K562 (cell line): Measurements from ENCODE around the gene CHAC1. TPM values are rescaled to one million over a fixed set of nuclear protein-coding genes. Genes with fewer than 3 reads are reported as not detected.

Experiments
- EHMT2 ChIP-seq: fragments of 450-650 bp; IDR thresholded peaks from 2 replicates; pipeline ENCODE4 v1.6.1; 2018; ENCODE audit warnings: antibody characterized with exemption
- ZNF232 ChIP-seq: sonication (generic); formaldehyde crosslinking; IDR thresholded peaks from 2 replicates; pipeline ENCODE4 v1.8.0; 2022; ENCODE audit warnings: mild to moderate bottlenecking, missing genetic modification reagents
- polyA plus RNA-seq, 8 experiments: library from polyadenylated mRNA; depleted of rRNA in 4 of 8; stranded (reverse) in 5 of 8; unstranded in 3 of 8; fragments of >200 nt; fragmentation: Nextera tagmentation in 2 of 8; fragmentation: Illumina TruSeq in 1 of 8; extraction: Ambion mirVana in 2 of 8; extraction: Trizol in 1 of 8; gene quantifications; 2 replicates each; pipeline versions ENCODE4 v1.2.1 to v1.2.3, GENCODE V29; 2011 to 2014; ENCODE audit warnings: inconsistent platforms in 1 of 8, missing spikeins in 1 of 8
- total RNA-seq, 7 experiments: library from RNA; depleted of rRNA in 6 of 7; stranded (reverse); fragments of >200 nt in 6 of 7; fragmentation: Illumina TruSeq in 2 of 7; extraction: Trizol in 2 of 7; gene quantifications; 2 replicates each; pipeline versions ENCODE4 v1.2.1 to v1.2.3, GENCODE V29; 2011 to 2021; ENCODE audit warnings: low replicate concordance in 1 of 7
- TF ChIP-seq, protein P1 (sequence below): fragments of 450-650 bp; IDR thresholded peaks from 2 replicates; pipeline ENCODE4 v1.6.1; 2016; ENCODE audit warnings: low read depth
- TF ChIP-seq, protein P2 (sequence below): fragments of 250-450 bp; sonication (Bioruptor Pico); IDR thresholded peaks from 2 replicates; pipeline ENCODE4 v1.5.0; 2022; ENCODE audit warnings: mild to moderate bottlenecking

Gene CHAC1
- total and polyA plus RNA-seq, 9 of the 15 experiments (the other 6 are each of a cell fraction or from before 2014, with no cell fraction given) = 0.47 to 39.0 (median 7.5) TPM

DNA sequence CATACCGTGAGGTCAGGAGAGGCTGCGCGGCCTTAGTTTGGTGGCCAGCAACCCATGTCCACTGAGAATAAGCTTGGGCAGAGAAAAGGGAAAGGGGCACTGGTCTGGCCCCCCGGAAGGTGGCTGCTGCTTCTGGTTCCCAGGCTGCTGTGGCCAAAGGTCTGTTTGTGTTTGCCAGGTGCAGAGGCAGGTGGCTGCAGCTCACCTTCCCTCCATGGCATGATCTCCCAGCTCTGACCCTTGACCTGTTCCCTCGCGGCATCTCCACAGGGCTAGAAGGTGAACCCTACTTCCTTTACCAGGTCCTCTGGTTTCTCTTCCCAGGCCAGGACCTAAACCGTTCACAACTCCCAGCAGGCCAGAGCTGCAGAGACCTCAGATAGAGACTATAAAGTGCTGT, 45.2 kb upstream of the CHAC1 start (continued):
- TF ChIP-seq, protein P1, sequence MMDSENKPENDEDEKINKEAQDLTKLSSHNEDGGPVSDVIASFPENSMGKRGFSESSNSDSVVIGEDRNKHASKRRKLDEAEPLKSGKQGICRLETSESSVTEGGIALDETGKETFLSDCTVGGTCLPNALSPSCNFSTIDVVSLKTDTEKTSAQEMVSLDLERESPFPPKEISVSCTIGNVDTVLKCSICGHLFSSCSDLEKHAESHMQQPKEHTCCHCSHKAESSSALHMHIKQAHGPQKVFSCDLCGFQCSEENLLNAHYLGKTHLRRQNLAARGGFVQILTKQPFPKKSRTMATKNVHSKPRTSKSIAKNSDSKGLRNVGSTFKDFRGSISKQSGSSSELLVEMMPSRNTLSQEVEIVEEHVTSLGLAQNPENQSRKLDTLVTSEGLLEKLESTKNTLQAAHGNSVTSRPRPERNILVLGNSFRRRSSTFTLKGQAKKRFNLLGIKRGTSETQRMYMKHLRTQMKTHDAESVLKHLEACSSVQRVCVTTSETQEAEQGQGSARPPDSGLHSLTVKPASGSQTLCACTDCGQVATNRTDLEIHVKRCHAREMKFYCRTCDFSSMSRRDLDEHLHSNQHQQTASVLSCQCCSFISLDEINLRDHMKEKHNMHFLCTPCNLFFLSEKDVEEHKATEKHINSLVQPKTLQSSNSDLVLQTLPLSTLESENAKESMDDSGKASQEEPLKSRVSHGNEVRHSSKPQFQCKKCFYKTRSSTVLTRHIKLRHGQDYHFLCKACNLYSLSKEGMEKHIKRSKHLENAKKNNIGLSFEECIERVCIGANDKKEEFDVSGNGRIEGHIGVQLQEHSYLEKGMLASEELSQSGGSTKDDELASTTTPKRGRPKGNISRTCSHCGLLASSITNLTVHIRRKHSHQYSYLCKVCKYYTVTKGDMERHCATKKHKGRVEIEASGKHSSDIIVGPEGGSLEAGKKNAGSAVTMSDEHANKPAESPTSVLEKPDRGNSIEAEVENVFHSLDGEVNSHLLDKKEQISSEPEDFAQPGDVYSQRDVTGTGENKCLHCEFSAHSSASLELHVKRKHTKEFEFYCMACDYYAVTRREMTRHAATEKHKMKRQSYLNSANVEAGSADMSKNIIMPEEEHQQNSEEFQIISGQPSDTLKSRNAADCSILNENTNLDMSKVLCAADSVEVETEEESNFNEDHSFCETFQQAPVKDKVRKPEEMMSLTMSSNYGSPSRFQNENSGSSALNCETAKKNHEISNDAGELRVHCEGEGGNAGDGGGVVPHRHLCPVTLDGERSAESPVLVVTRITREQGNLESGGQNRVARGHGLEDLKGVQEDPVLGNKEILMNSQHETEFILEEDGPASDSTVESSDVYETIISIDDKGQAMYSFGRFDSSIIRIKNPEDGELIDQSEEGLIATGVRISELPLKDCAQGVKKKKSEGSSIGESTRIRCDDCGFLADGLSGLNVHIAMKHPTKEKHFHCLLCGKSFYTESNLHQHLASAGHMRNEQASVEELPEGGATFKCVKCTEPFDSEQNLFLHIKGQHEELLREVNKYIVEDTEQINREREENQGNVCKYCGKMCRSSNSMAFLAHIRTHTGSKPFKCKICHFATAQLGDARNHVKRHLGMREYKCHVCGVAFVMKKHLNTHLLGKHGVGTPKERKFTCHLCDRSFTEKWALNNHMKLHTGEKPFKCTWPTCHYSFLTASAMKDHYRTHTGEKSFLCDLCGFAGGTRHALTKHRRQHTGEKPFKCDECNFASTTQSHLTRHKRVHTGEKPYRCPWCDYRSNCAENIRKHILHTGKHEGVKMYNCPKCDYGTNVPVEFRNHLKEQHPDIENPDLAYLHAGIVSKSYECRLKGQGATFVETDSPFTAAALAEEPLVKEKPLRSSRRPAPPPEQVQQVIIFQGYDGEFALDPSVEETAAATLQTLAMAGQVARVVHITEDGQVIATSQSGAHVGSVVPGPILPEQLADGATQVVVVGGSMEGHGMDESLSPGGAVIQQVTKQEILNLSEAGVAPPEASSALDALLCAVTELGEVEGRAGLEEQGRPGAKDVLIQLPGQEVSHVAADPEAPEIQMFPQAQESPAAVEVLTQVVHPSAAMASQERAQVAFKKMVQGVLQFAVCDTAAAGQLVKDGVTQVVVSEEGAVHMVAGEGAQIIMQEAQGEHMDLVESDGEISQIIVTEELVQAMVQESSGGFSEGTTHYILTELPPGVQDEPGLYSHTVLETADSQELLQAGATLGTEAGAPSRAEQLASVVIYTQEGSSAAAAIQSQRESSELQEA = no peak
- TF ChIP-seq, protein P2, sequence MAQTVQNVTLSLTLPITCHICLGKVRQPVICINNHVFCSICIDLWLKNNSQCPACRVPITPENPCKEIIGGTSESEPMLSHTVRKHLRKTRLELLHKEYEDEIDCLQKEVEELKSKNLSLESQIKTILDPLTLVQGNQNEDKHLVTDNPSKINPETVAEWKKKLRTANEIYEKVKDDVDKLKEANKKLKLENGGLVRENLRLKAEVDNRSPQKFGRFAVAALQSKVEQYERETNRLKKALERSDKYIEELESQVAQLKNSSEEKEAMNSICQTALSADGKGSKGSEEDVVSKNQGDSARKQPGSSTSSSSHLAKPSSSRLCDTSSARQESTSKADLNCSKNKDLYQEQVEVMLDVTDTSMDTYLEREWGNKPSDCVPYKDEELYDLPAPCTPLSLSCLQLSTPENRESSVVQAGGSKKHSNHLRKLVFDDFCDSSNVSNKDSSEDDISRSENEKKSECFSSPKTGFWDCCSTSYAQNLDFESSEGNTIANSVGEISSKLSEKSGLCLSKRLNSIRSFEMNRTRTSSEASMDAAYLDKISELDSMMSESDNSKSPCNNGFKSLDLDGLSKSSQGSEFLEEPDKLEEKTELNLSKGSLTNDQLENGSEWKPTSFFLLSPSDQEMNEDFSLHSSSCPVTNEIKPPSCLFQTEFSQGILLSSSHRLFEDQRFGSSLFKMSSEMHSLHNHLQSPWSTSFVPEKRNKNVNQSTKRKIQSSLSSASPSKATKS (CRISPR knock-in tag) = no peak
- TF ChIP-seq ZNF232 (no peak), EHMT2 (no peak)
- TF ChIP-seq, all 486 proteins: peak for 0
